ENCODE measurements around the gene IL15. TPM values are rescaled to one million over a fixed set of nuclear protein-coding genes. Genes with fewer than 3 reads are reported as not detected.

IL15 gene
- total RNA-seq, 1 donor from 2014 or later, result 3.8 TPM

GRCh38 chr4:141668200-141668910 is 32.0 kb downstream of the IL15 start:
- no peak for DNase-seq (ENCODE audit: extremely low spot score, unreplicated experiment)
- no peaks in the 10 kb centered on the region for H3K27me3 Mint-ChIP-seq (ENCODE audit: unreplicated experiment)

DNA sequence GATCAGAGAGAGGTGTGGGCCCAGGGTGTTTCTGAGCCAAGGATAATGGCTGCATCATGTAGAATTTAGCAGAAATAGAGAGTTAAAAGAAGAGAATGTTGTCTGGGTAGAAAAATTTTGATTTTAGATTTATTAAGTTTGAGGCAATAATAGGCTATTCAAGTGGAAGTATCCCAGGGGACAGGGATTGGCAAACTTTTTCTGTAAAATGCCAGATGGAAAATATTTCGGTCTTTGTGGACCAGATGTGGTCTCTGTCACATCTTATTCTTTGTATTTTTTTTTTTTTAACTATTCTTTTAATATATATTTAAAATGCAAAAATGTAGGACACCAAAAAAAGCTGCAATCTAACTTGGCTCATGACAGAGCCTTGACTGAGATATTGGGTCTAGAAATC is 33.1 kb downstream of the IL15 start:
- H3K36me3 Mint-ChIP-seq (ENCODE audit: unreplicated experiment), result peaks cover 4% of the 10 kb centered on the region
- no peaks in the 10 kb centered on the region for H3K9me3 Mint-ChIP-seq (ENCODE audit: unreplicated experiment)
- no peak overlapping the region for H3K27ac Mint-ChIP-seq (ENCODE audit: unreplicated experiment)
- H3K27me3 Mint-ChIP-seq (ENCODE audit: unreplicated experiment), result no peaks in the 10 kb centered on the region
- H3K4me1 Mint-ChIP-seq (ENCODE audit: unreplicated experiment), result peaks cover 3% of the 10 kb centered on the region
- TF ChIP-seq, protein P1, sequence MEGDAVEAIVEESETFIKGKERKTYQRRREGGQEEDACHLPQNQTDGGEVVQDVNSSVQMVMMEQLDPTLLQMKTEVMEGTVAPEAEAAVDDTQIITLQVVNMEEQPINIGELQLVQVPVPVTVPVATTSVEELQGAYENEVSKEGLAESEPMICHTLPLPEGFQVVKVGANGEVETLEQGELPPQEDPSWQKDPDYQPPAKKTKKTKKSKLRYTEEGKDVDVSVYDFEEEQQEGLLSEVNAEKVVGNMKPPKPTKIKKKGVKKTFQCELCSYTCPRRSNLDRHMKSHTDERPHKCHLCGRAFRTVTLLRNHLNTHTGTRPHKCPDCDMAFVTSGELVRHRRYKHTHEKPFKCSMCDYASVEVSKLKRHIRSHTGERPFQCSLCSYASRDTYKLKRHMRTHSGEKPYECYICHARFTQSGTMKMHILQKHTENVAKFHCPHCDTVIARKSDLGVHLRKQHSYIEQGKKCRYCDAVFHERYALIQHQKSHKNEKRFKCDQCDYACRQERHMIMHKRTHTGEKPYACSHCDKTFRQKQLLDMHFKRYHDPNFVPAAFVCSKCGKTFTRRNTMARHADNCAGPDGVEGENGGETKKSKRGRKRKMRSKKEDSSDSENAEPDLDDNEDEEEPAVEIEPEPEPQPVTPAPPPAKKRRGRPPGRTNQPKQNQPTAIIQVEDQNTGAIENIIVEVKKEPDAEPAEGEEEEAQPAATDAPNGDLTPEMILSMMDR (IDR thresholded peaks at IDR 0.05), result no peak
- H3K4me3 Mint-ChIP-seq (ENCODE audit: unreplicated experiment), result no peak overlapping the region
- no peak for DNase-seq (ENCODE audit: extremely low spot score, unreplicated experiment)

More at GRCh38 chr4:141668200-141668910, 32.0 kb downstream of the IL15 start:
- Mint-ChIP-seq H3K27ac (ENCODE audit: unreplicated experiment) (no peak overlapping the region), H3K9me3 (ENCODE audit: unreplicated experiment) (no peaks in the 10 kb centered on the region), H3K36me3 (ENCODE audit: unreplicated experiment) (peaks cover 4% of the 10 kb centered on the region), H3K4me3 (ENCODE audit: unreplicated experiment) (no peak overlapping the region), H3K4me1 (ENCODE audit: unreplicated experiment) (peaks cover 3% of the 10 kb centered on the region)
- TF ChIP-seq, protein P1 (IDR thresholded peaks at IDR 0.05), result no peak

- DNase-seq (ENCODE audit: extremely low spot score, unreplicated experiment), result no peak
- no peaks in the 10 kb centered on the region for H3K9me3 Mint-ChIP-seq (ENCODE audit: unreplicated experiment)
- TF ChIP-seq, protein P1 (IDR thresholded peaks at IDR 0.05), result no peak
- no peak overlapping the region for H3K4me3 Mint-ChIP-seq (ENCODE audit: unreplicated experiment)
- H3K4me1 Mint-ChIP-seq (ENCODE audit: unreplicated experiment), result peaks cover 13% of the 10 kb centered on the region
- H3K27me3 Mint-ChIP-seq (ENCODE audit: unreplicated experiment), result no peaks in the 10 kb centered on the region
- no peaks in the 10 kb centered on the region for H3K36me3 Mint-ChIP-seq (ENCODE audit: unreplicated experiment)
- no peak overlapping the region for H3K27ac Mint-ChIP-seq (ENCODE audit: unreplicated experiment)
Measured at GRCh38 chr4:141675384-141675783, 39.0 kb downstream of the IL15 start.

DNA sequence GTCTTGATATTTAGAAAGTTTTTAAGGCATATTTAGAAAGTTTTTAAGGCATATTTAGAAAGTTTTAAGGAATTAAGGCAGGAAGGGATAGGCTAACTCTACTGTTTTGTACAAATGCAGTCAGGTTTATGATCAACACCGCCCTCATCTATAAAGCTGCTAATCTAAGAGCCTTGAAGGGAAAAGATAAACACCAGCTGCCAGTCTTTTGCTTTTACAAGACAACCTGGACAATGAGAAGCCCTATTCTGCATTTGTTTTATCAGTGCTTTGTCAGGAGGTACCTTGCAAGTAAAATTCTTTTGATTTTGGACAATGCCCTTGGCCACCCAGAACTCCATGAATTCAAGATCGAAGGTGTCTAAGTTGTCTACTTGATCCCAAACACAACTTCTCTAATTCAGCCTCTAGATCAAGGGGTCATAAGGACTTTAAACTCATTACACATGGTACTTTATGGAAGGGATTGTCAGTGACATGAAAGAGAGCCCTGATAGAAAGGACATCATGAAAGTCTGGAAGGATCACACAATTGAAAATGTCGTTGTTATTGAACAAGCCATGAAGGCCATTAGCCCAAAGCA is 39.8 kb downstream of the IL15 start:
- DNase-seq (ENCODE audit: extremely low spot score, unreplicated experiment), result no peak
- TF ChIP-seq, protein P1 (IDR thresholded peaks at IDR 0.05), result no peak
- no peak overlapping the region for H3K4me3 Mint-ChIP-seq (ENCODE audit: unreplicated experiment)
- no peaks in the 10 kb centered on the region for H3K27me3 Mint-ChIP-seq (ENCODE audit: unreplicated experiment)
- H3K4me1 Mint-ChIP-seq (ENCODE audit: unreplicated experiment), result peaks cover 13% of the 10 kb centered on the region
- H3K27ac Mint-ChIP-seq (ENCODE audit: unreplicated experiment), result no peak overlapping the region
- no peaks in the 10 kb centered on the region for H3K9me3 Mint-ChIP-seq (ENCODE audit: unreplicated experiment)
- no peaks in the 10 kb centered on the region for H3K36me3 Mint-ChIP-seq (ENCODE audit: unreplicated experiment)

DNA sequence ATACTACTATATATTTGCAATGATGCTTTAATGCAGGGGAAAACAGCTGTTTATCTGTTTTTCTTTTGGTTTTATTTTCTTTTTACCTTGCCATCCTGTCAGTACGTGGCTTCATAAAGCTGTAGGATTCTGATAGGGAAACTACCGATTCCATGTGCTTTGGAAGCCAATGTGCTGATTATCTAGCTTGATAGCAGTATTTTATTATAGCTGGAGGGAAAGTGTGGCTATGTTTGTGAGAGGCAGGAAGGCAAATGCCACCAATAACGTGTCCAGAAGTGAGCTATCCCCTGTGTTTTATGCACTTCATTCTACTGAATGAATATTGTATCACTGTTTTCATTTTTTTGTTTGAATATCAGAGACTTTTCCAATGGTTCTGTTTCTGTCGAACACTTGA is 43.7 kb downstream of the IL15 start:
- no peak overlapping the region for H3K27ac Mint-ChIP-seq (ENCODE audit: unreplicated experiment)
- no peaks in the 10 kb centered on the region for H3K9me3 Mint-ChIP-seq (ENCODE audit: unreplicated experiment)
- no peak for DNase-seq (ENCODE audit: extremely low spot score, unreplicated experiment)
- TF ChIP-seq, protein P1 (IDR thresholded peaks at IDR 0.05), result no peak
- no peak overlapping the region for H3K4me3 Mint-ChIP-seq (ENCODE audit: unreplicated experiment)
- H3K27me3 Mint-ChIP-seq (ENCODE audit: unreplicated experiment), result no peaks in the 10 kb centered on the region
- no peaks in the 10 kb centered on the region for H3K36me3 Mint-ChIP-seq (ENCODE audit: unreplicated experiment)
- H3K4me1 Mint-ChIP-seq (ENCODE audit: unreplicated experiment), result peaks cover 18% of the 10 kb centered on the region
